ENCODE data around the gene ABCG1. TPM values are rescaled to one million over a fixed set of nuclear protein-coding genes. Genes with fewer than 3 reads are reported as not detected.
A peak's percentile ranks its signal among the peaks of the same experiment; 100 is the strongest.
"Not testable (repeated sequence)": the region's sequence is repeated elsewhere in the genome, so short reads cannot be mapped to it uniquely, and the experiment has no call there.

Gene ABCG1
- total RNA-seq, 2 donors from 2014 or later, result 3.1 to 3.5 TPM

DNA sequence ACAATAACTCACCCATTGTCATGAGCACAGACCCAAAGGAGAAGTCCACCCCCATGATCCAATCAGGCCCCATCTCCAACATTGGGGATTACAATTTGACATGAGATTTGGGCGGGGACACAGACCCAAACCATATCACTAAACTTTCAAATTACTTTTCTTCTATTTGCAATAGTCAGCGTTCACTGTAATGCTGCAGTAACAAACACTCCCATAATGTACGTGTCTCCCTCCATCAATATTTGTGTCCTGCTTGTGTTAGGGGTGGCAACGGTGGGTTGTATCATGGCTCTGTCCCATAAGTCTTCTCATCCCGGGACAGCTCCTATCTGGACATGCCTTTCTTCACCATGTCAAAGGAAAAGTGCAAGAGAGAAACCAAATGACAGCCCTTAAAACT is 70.0 kb downstream of the ABCG1 start:
- ATAC-seq (no peak), DNase-seq (ENCODE audit: low spot score) (no peak)
- Mint-ChIP-seq H3K27me3 (no peaks in the 10 kb centered on the region), H3K36me3 (no peaks in the 10 kb centered on the region), H3K4me1 (ENCODE audit: low read depth in 2 of 2) (peaks cover 13 to 14% of the 10 kb centered on the region in 2 donors), H3K4me3 (no peak overlapping the region), H3K9me3 (no peaks in the 10 kb centered on the region), H3K27ac (no peak overlapping the region)

DNA sequence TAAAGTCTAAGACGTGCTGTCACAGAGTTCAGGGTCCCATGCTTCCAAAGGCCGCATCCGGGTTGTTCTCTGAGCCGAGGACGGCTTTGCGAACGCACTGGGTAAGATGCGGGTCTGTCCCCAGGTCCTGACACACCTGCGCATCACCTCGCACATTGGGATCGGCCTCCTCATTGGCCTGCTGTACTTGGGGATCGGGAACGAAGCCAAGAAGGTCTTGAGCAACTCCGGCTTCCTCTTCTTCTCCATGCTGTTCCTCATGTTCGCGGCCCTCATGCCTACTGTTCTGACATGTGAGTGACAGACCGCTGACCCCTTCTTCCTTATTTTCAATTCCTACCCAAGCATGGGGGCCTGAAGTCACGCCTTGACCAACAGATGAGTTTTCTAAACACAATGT is 71.0 kb downstream of the ABCG1 start:
- Mint-ChIP-seq H3K9me3 (no peaks in the 10 kb centered on the region), H3K27ac (no peak overlapping the region), H3K27me3 (peaks cover 0 to 2% of the 10 kb centered on the region in 2 donors), H3K4me3 (no peak overlapping the region), H3K4me1 (ENCODE audit: low read depth in 2 of 2) (peaks cover 13 to 14% of the 10 kb centered on the region in 2 donors), H3K36me3 (no peaks in the 10 kb centered on the region)
- ATAC-seq (no peak), DNase-seq (ENCODE audit: low spot score) (no peak)

- Mint-ChIP-seq H3K36me3 (no peaks in the 10 kb centered on the region), H3K4me3 (no peak overlapping the region), H3K4me1 (ENCODE audit: low read depth in 2 of 2) (peaks cover 11 to 14% of the 10 kb centered on the region in 2 donors), H3K27ac (no peak overlapping the region), H3K9me3 (no peaks in the 10 kb centered on the region), H3K27me3 (peaks cover 0 to 2% of the 10 kb centered on the region in 2 donors)
- ATAC-seq, result no peak
- no peak for DNase-seq (ENCODE audit: low spot score)
Observed at GRCh38 chr21:42290505-42290904, 71.6 kb downstream of the ABCG1 start.

DNA sequence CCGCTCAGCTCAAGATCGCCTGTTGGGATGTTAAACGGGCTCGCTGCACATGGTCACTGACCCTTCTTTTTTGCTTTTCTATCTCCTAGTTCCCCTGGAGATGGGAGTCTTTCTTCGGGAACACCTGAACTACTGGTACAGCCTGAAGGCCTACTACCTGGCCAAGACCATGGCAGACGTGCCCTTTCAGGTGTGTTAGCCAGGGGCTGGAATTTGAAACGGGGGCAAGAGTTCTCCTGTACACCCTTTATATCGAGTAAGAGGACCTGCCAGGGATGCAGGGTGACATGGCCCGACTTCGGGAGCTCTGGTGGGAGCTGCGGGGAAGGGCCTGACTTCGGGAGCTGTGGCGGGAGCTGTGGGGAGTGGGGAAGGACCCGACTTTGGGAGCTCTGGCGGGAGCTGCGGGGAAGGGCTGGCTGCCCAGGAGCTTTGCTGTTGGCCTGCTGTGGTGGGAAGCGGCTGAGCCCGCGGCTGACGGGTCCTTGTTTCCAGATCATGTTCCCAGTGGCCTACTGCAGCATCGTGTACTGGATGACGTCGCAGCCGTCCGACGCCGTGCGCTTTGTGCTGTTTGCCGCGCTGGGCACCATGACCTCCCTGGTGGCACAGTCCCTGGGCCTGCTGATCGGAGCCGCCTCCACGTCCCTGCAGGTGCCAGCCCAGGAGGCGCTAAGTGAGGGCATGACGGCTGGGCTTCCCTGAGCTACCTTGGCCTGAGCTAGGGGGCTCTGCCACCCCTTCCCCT is 72.2 kb downstream of the ABCG1 start:
- Mint-ChIP-seq H3K36me3 (no peaks in the 10 kb centered on the region), H3K4me3 (no peak overlapping the region), H3K27ac (no peak overlapping the region), H3K9me3 (no peaks in the 10 kb centered on the region), H3K4me1 (ENCODE audit: low read depth in 2 of 2) (peaks cover 5 to 9% of the 10 kb centered on the region in 2 donors), H3K27me3 (peaks cover 0 to 2% of the 10 kb centered on the region in 2 donors)
- ATAC-seq, result peak in 1 of 2 donors; percentile 16
- peak; percentile 51 for DNase-seq (ENCODE audit: low spot score)

- H3K9me3 Mint-ChIP-seq, result no peaks in the 10 kb centered on the region
- no peaks in the 10 kb centered on the region for H3K36me3 Mint-ChIP-seq
- no peak overlapping the region for H3K4me3 Mint-ChIP-seq
- no peak overlapping the region for H3K27ac Mint-ChIP-seq
- ATAC-seq, result peak; percentile 12 to 36
- H3K27me3 Mint-ChIP-seq, result peaks cover 0 to 2% of the 10 kb centered on the region in 2 donors
- peaks cover 0 to 1% of the 10 kb centered on the region in 2 donors for H3K4me1 Mint-ChIP-seq (ENCODE audit: low read depth in 2 of 2)
- DNase-seq (ENCODE audit: low spot score), result no peak
Observed at GRCh38 chr21:42291751-42292562, 73.0 kb downstream of the ABCG1 start.

DNA sequence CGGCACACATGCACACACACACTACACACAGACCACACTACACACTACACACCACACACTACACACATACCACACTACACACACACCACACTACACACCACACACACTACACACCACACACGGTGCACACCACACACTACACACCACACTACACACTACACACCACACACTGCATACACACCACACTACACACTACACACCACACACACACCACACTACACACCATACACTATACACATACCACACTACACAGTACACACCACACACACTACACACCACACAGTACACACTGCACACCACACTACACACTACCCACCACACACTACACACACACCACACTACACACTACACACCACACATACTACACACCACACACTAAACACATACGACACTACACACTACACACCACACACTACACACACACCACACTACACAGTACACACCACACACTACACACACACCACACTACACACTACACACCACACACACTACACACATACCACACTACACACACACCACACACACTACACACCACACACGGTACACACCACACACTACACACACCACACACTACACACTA is 73.7 kb downstream of the ABCG1 start:
- not testable (repeated sequence) for H3K36me3 Mint-ChIP-seq, ATAC-seq

GRCh38 chr21:42293649-42294272 is 74.8 kb downstream of the ABCG1 start:
- no peaks in the 10 kb centered on the region for H3K36me3 Mint-ChIP-seq
- ATAC-seq, result no peak

More for the DNA sequence above, 73.7 kb downstream of the ABCG1 start:
- H3K4me1 Mint-ChIP-seq (ENCODE audit: low read depth in 2 of 2); H3K27ac Mint-ChIP-seq; H3K9me3 Mint-ChIP-seq; H3K27me3 Mint-ChIP-seq; DNase-seq (ENCODE audit: low spot score); H3K4me3 Mint-ChIP-seq: not testable (repeated sequence)

DNA sequence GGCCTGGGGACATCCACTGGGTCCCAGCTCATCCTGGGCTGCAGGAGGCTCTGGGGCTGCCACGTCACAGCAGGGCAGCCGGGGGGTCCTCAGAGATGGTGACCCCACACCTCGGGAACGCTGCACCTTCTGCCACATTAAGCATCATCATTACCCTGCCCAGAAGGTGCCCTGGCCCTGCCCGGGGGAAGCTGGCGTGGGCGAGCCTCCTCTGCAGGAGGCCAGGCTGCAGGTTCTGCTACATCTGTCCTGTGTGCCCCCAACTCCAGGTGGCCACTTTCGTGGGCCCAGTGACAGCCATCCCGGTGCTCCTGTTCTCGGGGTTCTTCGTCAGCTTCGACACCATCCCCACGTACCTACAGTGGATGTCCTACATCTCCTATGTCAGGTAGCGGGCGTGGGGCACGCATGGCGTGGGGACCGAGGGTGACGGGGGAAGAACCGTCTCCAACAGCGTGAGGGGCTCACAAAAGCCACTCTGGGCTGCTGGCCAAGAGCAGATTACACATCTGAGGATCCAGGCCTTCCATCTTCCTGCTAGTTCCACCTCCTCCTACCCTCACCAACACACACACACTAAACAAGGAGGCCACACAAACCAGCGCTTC is 75.4 kb downstream of the ABCG1 start:
- DNase-seq (ENCODE audit: low spot score) (no peak), ATAC-seq (no peak)
- Mint-ChIP-seq H3K4me3 (no peak overlapping the region), H3K4me1 (ENCODE audit: low read depth in 2 of 2) (no peaks in the 10 kb centered on the region), H3K27ac (no peak overlapping the region), H3K9me3 (no peaks in the 10 kb centered on the region), H3K27me3 (peaks cover 0 to 2% of the 10 kb centered on the region in 2 donors), H3K36me3 (no peaks in the 10 kb centered on the region)

More at GRCh38 chr21:42293649-42294272, 74.8 kb downstream of the ABCG1 start:
- DNase-seq (ENCODE audit: low spot score), result no peak
- Mint-ChIP-seq H3K27me3 (peaks cover 0 to 2% of the 10 kb centered on the region in 2 donors), H3K9me3 (no peaks in the 10 kb centered on the region), H3K4me1 (ENCODE audit: low read depth in 2 of 2) (no peaks in the 10 kb centered on the region), H3K27ac (no peak overlapping the region), H3K4me3 (no peak overlapping the region)

DNA sequence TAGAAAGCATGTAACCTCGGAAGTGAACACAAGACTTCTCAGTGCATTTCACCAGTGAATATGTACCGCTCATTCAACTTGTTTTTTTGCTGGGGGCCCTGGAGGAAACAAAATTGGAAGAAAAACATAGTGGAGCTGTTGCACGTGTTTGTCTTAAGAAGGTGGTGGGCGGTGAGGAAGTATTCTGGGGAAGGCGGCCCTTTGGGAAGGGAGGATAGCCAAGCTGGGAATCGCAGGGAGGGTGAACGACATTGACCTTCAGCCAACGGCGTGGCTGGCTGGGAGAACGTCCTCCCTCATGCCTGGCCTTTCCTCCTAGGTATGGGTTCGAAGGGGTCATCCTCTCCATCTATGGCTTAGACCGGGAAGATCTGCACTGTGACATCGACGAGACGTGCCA is 76.9 kb downstream of the ABCG1 start:
- Mint-ChIP-seq H3K4me1 (ENCODE audit: low read depth in 2 of 2) (peaks cover 0 to 3% of the 10 kb centered on the region in 2 donors), H3K36me3 (no peaks in the 10 kb centered on the region), H3K4me3 (no peak overlapping the region), H3K27ac (no peak overlapping the region), H3K27me3 (peaks cover 0 to 2% of the 10 kb centered on the region in 2 donors), H3K9me3 (no peaks in the 10 kb centered on the region)
- ATAC-seq (no peak), DNase-seq (ENCODE audit: low spot score) (no peak)

- no peaks in the 10 kb centered on the region for H3K36me3 Mint-ChIP-seq
- DNase-seq (ENCODE audit: low spot score) (no peak), ATAC-seq (no peak)
- peaks cover 0 to 3% of the 10 kb centered on the region in 2 donors for H3K4me1 Mint-ChIP-seq (ENCODE audit: low read depth in 2 of 2)
- no peaks in the 10 kb centered on the region for H3K9me3 Mint-ChIP-seq
- no peak overlapping the region for H3K4me3 Mint-ChIP-seq
- no peak overlapping the region for H3K27ac Mint-ChIP-seq
- H3K27me3 Mint-ChIP-seq, result peaks cover 0 to 2% of the 10 kb centered on the region in 2 donors
Observed at GRCh38 chr21:42296501-42296900, 77.6 kb downstream of the ABCG1 start.

- Mint-ChIP-seq H3K9me3 (no peaks in the 10 kb centered on the region), H3K4me1 (ENCODE audit: low read depth in 2 of 2) (peaks cover 0 to 3% of the 10 kb centered on the region in 2 donors), H3K27me3 (peaks cover 0 to 2% of the 10 kb centered on the region in 2 donors), H3K36me3 (no peaks in the 10 kb centered on the region), H3K4me3 (no peak overlapping the region), H3K27ac (no peak overlapping the region)
- no peak for ATAC-seq
- DNase-seq (ENCODE audit: low spot score), result no peak
Observed at GRCh38 chr21:42297377-42297776, 78.4 kb downstream of the ABCG1 start.

DNA sequence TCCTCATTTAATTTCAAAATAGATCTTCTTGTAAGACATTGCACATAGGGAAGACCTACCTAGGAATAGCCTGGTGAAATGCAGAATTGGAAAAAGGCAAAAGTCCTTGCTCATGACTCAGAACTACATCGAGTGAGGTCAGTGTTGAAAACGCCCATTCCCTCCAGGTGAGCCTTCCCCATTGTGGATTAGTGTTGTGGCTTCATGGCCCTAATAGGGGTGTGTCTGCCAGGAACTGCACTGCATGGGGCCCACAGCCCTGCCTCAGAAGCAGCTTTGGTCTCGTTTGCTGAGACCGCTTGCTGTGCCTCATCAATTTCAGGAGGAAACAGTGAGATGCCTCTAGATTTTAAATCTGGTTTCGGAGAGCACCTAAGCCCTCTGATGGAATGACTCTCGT is 79.3 kb downstream of the ABCG1 start:
- Mint-ChIP-seq H3K27ac (no peak overlapping the region), H3K4me3 (no peak overlapping the region), H3K36me3 (no peaks in the 10 kb centered on the region), H3K4me1 (ENCODE audit: low read depth in 2 of 2) (peaks cover 0 to 3% of the 10 kb centered on the region in 2 donors), H3K9me3 (no peaks in the 10 kb centered on the region), H3K27me3 (peaks cover 0 to 2% of the 10 kb centered on the region in 2 donors)
- DNase-seq (ENCODE audit: low spot score) (no peak), ATAC-seq (no peak)

DNA sequence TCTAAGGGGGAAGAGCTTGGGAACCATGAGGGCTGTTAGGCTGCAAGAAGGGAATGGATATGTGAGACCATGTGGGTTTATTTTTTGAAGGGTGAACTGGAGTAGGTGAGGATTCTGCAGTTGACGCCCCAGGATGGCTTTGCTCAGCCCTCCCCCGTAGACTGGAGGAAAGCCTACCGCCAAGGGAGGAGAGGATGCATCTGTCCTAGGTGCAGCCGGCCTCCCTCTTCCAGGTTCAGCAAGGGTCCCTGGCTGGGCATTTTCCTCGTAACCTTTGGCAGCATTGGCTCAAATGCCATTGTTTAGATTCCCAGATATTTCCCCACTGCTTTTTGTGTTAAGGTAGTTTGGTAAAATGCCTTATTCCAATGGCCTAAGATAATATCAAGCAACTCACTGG is 79.7 kb downstream of the ABCG1 start:
- Mint-ChIP-seq H3K4me1 (ENCODE audit: low read depth in 2 of 2) (peaks cover 0 to 3% of the 10 kb centered on the region in 2 donors), H3K4me3 (no peak overlapping the region), H3K27me3 (peaks cover 0 to 2% of the 10 kb centered on the region in 2 donors), H3K9me3 (no peaks in the 10 kb centered on the region), H3K27ac (no peak overlapping the region), H3K36me3 (no peaks in the 10 kb centered on the region)
- ATAC-seq (no peak), DNase-seq (ENCODE audit: low spot score) (no peak)
